Measurements from ENCODE around the gene DTNBP1. TPM values are rescaled to one million over a fixed set of nuclear protein-coding genes. Genes with fewer than 3 reads are reported as not detected.

Gene DTNBP1
- total and polyA plus RNA-seq, 2 of the 8 experiments (the other 6 are each of a cell fraction or from before 2014, with no cell fraction given), result 13.5 to 22.1 TPM

- H2BK12ac ChIP-seq (ENCODE audit: low read depth, low read length), result no peak overlapping the region
- H3K9ac ChIP-seq (replicated peaks in 1 of 4; ENCODE audit: extremely low read depth in 1 of 4, low read depth in 3 of 4, low read length in 3 of 4), result no peak overlapping the region
- no peak for DNase-seq (ENCODE audit: low read depth in 1 of 2, low spot score in 2 of 2)
- H3K4ac ChIP-seq (replicated peaks; ENCODE audit: insufficient read length, low read depth, low read length), result no peak overlapping the region
- no peaks in the 10 kb centered on the region for H3K36me3 ChIP-seq (ENCODE audit: control insufficient read depth in 2 of 4, insufficient read depth in 4 of 4, low read length in 3 of 4)
- no peaks in the 10 kb centered on the region for H4K20me1 ChIP-seq (replicated peaks in 1 of 2; ENCODE audit: control insufficient read depth in 1 of 2, insufficient read depth in 2 of 2, low read length in 2 of 2)
- H3K27me3 ChIP-seq (replicated peaks in 1 of 4; ENCODE audit: control insufficient read depth in 3 of 4, extremely low read depth in 1 of 4, insufficient read depth in 3 of 4, low read length in 3 of 4), result no peaks in the 10 kb centered on the region
- no peak overlapping the region for H3K18ac ChIP-seq (ENCODE audit: extremely low read depth, low read length)
- H3K79me2 ChIP-seq (ENCODE audit: control insufficient read depth in 1 of 2, insufficient read depth in 2 of 2, low read length in 2 of 2), result no peaks in the 10 kb centered on the region
- no peak overlapping the region for H3K4me2 ChIP-seq (ENCODE audit: insufficient read depth in 1 of 2, low read depth in 2 of 2, low read length in 2 of 2)
- no peak overlapping the region for H3K4me3 ChIP-seq (ENCODE audit: extremely low read depth in 1 of 4, insufficient read depth in 2 of 4, low read depth in 3 of 4, low read length in 4 of 4)
- H2BK15ac ChIP-seq (ENCODE audit: low read length), result no peak overlapping the region
- no peak overlapping the region for H2BK5ac ChIP-seq (ENCODE audit: low read depth, low read length)
- H3K14ac ChIP-seq (ENCODE audit: insufficient read length), result no peak overlapping the region
- H2BK120ac ChIP-seq (replicated peaks; ENCODE audit: low read depth, low read length), result no peak overlapping the region
- H2AK5ac ChIP-seq (ENCODE audit: low read depth, low read length), result no peak overlapping the region
- no peak overlapping the region for H3K56ac ChIP-seq (replicated peaks; ENCODE audit: insufficient read length, low read depth, low read length)
- H3K27ac ChIP-seq (ENCODE audit: low read depth, low read length), result no peak overlapping the region
- no peak overlapping the region for H2BK20ac ChIP-seq (ENCODE audit: low read length)
- POLR2A ChIA-PET (ENCODE audit: partially characterized antibody), result no interaction called here
- CTCF ChIA-PET (ENCODE audit: partially characterized antibody), result interaction anchor here (0.7 to 1.5 kb wide), 4 partner anchors 115 to 832 kb away, joined by 3 read pairs; no protein-coding TSS in a partner anchor
- H3K9me3 ChIP-seq (ENCODE audit: insufficient read depth in 2 of 2, low read depth in 1 of 2, low read length in 1 of 2), result peaks cover 0 to 3% of the 10 kb centered on the region in 2 experiments; a peak in 1 of 4 replicates
- no peaks in the 10 kb centered on the region; the same call in 1 of the 2 replicates for H3K23me2 ChIP-seq (ENCODE audit: low read depth, low read length)
- H3K4me1 ChIP-seq (replicated peaks in 1 of 4; ENCODE audit: control insufficient read depth in 3 of 4, insufficient read depth in 4 of 4, low read length in 3 of 4), result peaks cover 0 to 8% (median 2%) of the 10 kb centered on the region in 4 experiments; a peak in 3 of 7 replicates
- no peak overlapping the region for H4K8ac ChIP-seq (ENCODE audit: extremely low read depth, insufficient read depth, low read length)
- H4K5ac ChIP-seq (ENCODE audit: insufficient read length, low read depth, low read length), result no peak overlapping the region
- H3K79me1 ChIP-seq (ENCODE audit: low read depth, low read length), result no peaks in the 10 kb centered on the region
- no peak overlapping the region for H2AFZ ChIP-seq (ENCODE audit: low read length)
- H3K23ac ChIP-seq (ENCODE audit: insufficient read length), result no peak overlapping the region
- no peak overlapping the region for H4K91ac ChIP-seq (replicated peaks; ENCODE audit: insufficient read length, low read length)
- FAIRE-seq, result no peak
- no peak for TF ChIP-seq YY1 (IDR thresholded peaks at IDR 0.05; ENCODE audit: low read depth, low read length)
- TF ChIP-seq EP300 (IDR thresholded peaks at IDR 0.05; ENCODE audit: borderline replicate concordance in 1 of 2, low read depth in 2 of 2, low read length in 2 of 2), result no peak
- TF ChIP-seq SIX5 (IDR thresholded peaks at IDR 0.05; ENCODE audit: low read depth, low read length), result no peak
- TF ChIP-seq RBBP5 (IDR thresholded peaks at IDR 0.05; ENCODE audit: borderline replicate concordance, low read depth, low read length), result no peak
- TF ChIP-seq CHD2 (IDR thresholded peaks at IDR 0.05; ENCODE audit: low read length), result no peak
- no peak for TF ChIP-seq FOSL1 (IDR thresholded peaks at IDR 0.05; ENCODE audit: insufficient read depth, low read depth, low read length)
- no peak for TF ChIP-seq NRF1 (IDR thresholded peaks at IDR 0.05; ENCODE audit: low read depth, low read length)
- TF ChIP-seq RNF2 (IDR thresholded peaks at IDR 0.05; ENCODE audit: borderline replicate concordance, low read depth, low read length, missing control alignments, poor library complexity, severe bottlenecking), result no peak
- TF ChIP-seq, protein P1, sequence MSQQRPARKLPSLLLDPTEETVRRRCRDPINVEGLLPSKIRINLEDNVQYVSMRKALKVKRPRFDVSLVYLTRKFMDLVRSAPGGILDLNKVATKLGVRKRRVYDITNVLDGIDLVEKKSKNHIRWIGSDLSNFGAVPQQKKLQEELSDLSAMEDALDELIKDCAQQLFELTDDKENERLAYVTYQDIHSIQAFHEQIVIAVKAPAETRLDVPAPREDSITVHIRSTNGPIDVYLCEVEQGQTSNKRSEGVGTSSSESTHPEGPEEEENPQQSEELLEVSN (IDR thresholded peaks at IDR 0.05), result no peak
- no peak for TF ChIP-seq HDAC2 (IDR thresholded peaks at IDR 0.05; ENCODE audit: borderline replicate concordance in 1 of 2, low read depth in 2 of 2, low read length in 2 of 2)
- TF ChIP-seq SIRT6 (IDR thresholded peaks at IDR 0.05; ENCODE audit: low read length), result no peak
- no peak for TF ChIP-seq SIN3A (conservative IDR thresholded peaks at IDR 0.05 in 1 of 2, IDR thresholded peaks at IDR 0.05 in 1 of 2; ENCODE audit: low read depth in 1 of 2, low read length in 2 of 2)
- no peak for TF ChIP-seq SAP30 (IDR thresholded peaks at IDR 0.05; ENCODE audit: insufficient read depth, insufficient replicate concordance, low read length)
- no peak for TF ChIP-seq POLR2A (IDR thresholded peaks at IDR 0.05; ENCODE audit: control extremely low read depth in 1 of 2, low read depth in 2 of 2, low read length in 2 of 2)
Observed at GRCh38 chr6:15678514-15678913, 15.7 kb upstream of the DTNBP1 start.
